ENCODE measurements around the gene DNAJC5. TPM values are rescaled to one million over a fixed set of nuclear protein-coding genes. Genes with fewer than 3 reads are reported as not detected.

DNAJC5 gene
- total and polyA plus RNA-seq, 2 donors (not counting 3 experiments of a cell fraction or from before 2014, with no cell fraction given), result 44.7 to 60.3 TPM

DNA sequence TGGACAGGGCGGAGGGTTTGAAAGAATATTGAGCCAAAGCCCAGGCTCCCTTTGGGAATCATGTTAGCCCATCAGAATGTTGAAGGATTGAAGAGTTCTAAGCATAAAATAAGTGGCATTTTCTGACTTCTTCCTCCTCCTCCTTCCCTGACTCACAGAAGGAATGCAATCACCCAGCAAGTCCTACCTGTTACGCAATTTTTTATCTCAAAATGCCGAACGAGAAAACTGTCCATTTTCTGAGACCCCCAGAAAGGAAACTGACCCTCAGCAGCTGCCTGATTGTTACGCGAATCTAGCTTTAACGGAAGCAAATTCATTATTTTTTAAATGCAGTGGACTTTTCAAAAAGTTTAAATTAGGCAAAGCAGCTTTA lies 4.7 kb upstream of the DNAJC5 start:
- Histone ChIP-seq H3K4me3 (replicated peaks in 1 of 3; ENCODE audit: insufficient read depth in 1 of 3, low read depth in 1 of 3, low read length in 3 of 3) (no peak overlapping the region), H3K9me3 (replicated peaks; ENCODE audit: control insufficient read depth, insufficient read depth, low read length) (no peaks in the 10 kb centered on the region), H3K9ac (replicated peaks; ENCODE audit: extremely low read depth, insufficient read depth, low read length) (no peak overlapping the region), H4K20me1 (replicated peaks; ENCODE audit: control insufficient read depth, extremely low read depth, insufficient read depth, low read length) (no peaks in the 10 kb centered on the region), H3K4me1 (ENCODE audit: control insufficient read depth, extremely low read depth, insufficient read depth, low read length) (peaks cover 6% of the 10 kb centered on the region), H3K27ac (ENCODE audit: insufficient read depth, low read depth, low read length) (no peak overlapping the region), H3K27me3 (ENCODE audit: control insufficient read depth in 2 of 2, insufficient read depth in 2 of 2, low read length in 2 of 2) (no peaks in the 10 kb centered on the region), H3K9me1 (replicated peaks; ENCODE audit: control insufficient read depth, extremely low read depth, insufficient read depth, low read length) (no peaks in the 10 kb centered on the region), H3K36me3 (ENCODE audit: control insufficient read depth in 2 of 2, extremely low read depth in 1 of 2, insufficient read depth in 2 of 2, low read length in 2 of 2) (peaks cover 13 to 53% of the 10 kb centered on the region in 2 experiments), H3K4me2 (ENCODE audit: insufficient read depth, low read length) (no peak overlapping the region), H3K79me2 (ENCODE audit: control insufficient read depth, insufficient read depth, low read length) (peaks cover 3% of the 10 kb centered on the region), H2AFZ (ENCODE audit: low read depth, low read length) (no peak overlapping the region)
- ChIA-PET POLR2A (no interaction called here), CTCF (no interaction called here)
- DNase-seq (ENCODE audit: low read depth, low spot score) (no peak), FAIRE-seq (no peak)
- intact Hi-C loops (cut with micrococcal nuclease), result loop anchor here (10.0 kb wide), 1 partner anchor 165 kb away; no protein-coding TSS in a partner anchor
- no peak for TF ChIP-seq MYC (IDR thresholded peaks at IDR 0.05; ENCODE audit: low read depth, low read length)
- TF ChIP-seq JUN (IDR thresholded peaks at IDR 0.05; ENCODE audit: borderline replicate concordance, insufficient read depth, insufficient read length, low read depth), result no peak
- TF ChIP-seq FOS (IDR thresholded peaks at IDR 0.05; ENCODE audit: borderline replicate concordance, insufficient read depth, low read length), result no peak
- no peak for TF ChIP-seq EZH2 (IDR thresholded peaks at IDR 0.05; ENCODE audit: borderline replicate concordance, low read depth, low read length, severe bottlenecking)
- TF ChIP-seq POLR2AphosphoS5 (IDR thresholded peaks at IDR 0.05; ENCODE audit: insufficient read depth, low read depth, low read length), result no peak
- TF ChIP-seq POLR2A (IDR thresholded peaks at IDR 0.05; ENCODE audit: low read depth, low read length), result no peak
- TF ChIP-seq, protein P1, sequence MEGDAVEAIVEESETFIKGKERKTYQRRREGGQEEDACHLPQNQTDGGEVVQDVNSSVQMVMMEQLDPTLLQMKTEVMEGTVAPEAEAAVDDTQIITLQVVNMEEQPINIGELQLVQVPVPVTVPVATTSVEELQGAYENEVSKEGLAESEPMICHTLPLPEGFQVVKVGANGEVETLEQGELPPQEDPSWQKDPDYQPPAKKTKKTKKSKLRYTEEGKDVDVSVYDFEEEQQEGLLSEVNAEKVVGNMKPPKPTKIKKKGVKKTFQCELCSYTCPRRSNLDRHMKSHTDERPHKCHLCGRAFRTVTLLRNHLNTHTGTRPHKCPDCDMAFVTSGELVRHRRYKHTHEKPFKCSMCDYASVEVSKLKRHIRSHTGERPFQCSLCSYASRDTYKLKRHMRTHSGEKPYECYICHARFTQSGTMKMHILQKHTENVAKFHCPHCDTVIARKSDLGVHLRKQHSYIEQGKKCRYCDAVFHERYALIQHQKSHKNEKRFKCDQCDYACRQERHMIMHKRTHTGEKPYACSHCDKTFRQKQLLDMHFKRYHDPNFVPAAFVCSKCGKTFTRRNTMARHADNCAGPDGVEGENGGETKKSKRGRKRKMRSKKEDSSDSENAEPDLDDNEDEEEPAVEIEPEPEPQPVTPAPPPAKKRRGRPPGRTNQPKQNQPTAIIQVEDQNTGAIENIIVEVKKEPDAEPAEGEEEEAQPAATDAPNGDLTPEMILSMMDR (IDR thresholded peaks at IDR 0.05; ENCODE audit: extremely low read depth in 1 of 2, insufficient read depth in 1 of 2, low read depth in 1 of 2, low read length in 2 of 2), result no peak
- TF ChIP-seq, protein P2, sequence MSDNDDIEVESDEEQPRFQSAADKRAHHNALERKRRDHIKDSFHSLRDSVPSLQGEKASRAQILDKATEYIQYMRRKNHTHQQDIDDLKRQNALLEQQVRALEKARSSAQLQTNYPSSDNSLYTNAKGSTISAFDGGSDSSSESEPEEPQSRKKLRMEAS (IDR thresholded peaks at IDR 0.05; ENCODE audit: insufficient read depth, insufficient read length), result no peak
- TF ChIP-seq GATA2 (IDR thresholded peaks at IDR 0.05; ENCODE audit: insufficient read depth, insufficient read length, low read depth, low read length), result no peak
- BruUV-seq (replicated peaks), result no TSS peak
- dilution Hi-C loops (cut with MboI; ENCODE audit: extremely low pct_ligation_motif_present, low sequenced_read_pairs), result no loop called here
